ENCODE data around the gene CCL20.

CCL20 gene

GRCh38 chr2:227772932-227773331 is 40.7 kb upstream of the CCL20 start:
- Histone ChIP-seq H3K9me3 (no peaks in the 10 kb centered on the region; the same call in 1 of the 2 replicates), H3K4me1 (no peaks in the 10 kb centered on the region), H3K27me3 (no peaks in the 10 kb centered on the region), H3K36me3 (no peaks in the 10 kb centered on the region), H3K4me3 (ENCODE audit: low read depth, low read length) (no peak overlapping the region)
- TF ChIP-seq CTCF (IDR thresholded peaks at IDR 0.05; ENCODE audit: low read depth, low read length), result no peak
- no peak for DNase-seq

- Histone ChIP-seq H3K36me3 (no peaks in the 10 kb centered on the region), H3K9me3 (no peaks in the 10 kb centered on the region; the same call in 1 of the 2 replicates), H3K4me1 (no peaks in the 10 kb centered on the region), H3K27me3 (no peaks in the 10 kb centered on the region), H3K4me3 (ENCODE audit: low read depth, low read length) (no peak overlapping the region)
- DNase-seq, result no peak
- no peak for TF ChIP-seq CTCF (IDR thresholded peaks at IDR 0.05; ENCODE audit: low read depth, low read length)
Measured at GRCh38 chr2:227774011-227774624, 39.5 kb upstream of the CCL20 start.

GRCh38 chr2:227774895-227775842 is 38.5 kb upstream of the CCL20 start:
- no peak for DNase-seq
- Histone ChIP-seq H3K4me3 (ENCODE audit: low read depth, low read length) (no peak overlapping the region), H3K27me3 (no peaks in the 10 kb centered on the region), H3K9me3 (no peaks in the 10 kb centered on the region; the same call in 1 of the 2 replicates), H3K4me1 (no peaks in the 10 kb centered on the region), H3K36me3 (no peaks in the 10 kb centered on the region)
- no peak for TF ChIP-seq CTCF (IDR thresholded peaks at IDR 0.05; ENCODE audit: low read depth, low read length)

GRCh38 chr2:227780981-227781615 is 32.5 kb upstream of the CCL20 start:
- H3K4me1 ChIP-seq, result no peaks in the 10 kb centered on the region
- no peaks in the 10 kb centered on the region for H3K9me3 ChIP-seq
- no peak for TF ChIP-seq CTCF (IDR thresholded peaks at IDR 0.05; ENCODE audit: low read depth, low read length)
- no peak overlapping the region for H3K4me3 ChIP-seq (ENCODE audit: low read depth, low read length)
- no peaks in the 10 kb centered on the region for H3K36me3 ChIP-seq
- no peak for DNase-seq
- H3K27me3 ChIP-seq, result no peaks in the 10 kb centered on the region

GRCh38 chr2:227781841-227782240 is 31.8 kb upstream of the CCL20 start:
- H3K27me3 ChIP-seq, result no peaks in the 10 kb centered on the region
- DNase-seq, result no peak
- no peaks in the 10 kb centered on the region for H3K4me1 ChIP-seq

More at GRCh38 chr2:227781841-227782240, 31.8 kb upstream of the CCL20 start:
- TF ChIP-seq CTCF (IDR thresholded peaks at IDR 0.05; ENCODE audit: low read depth, low read length), result no peak
- no peaks in the 10 kb centered on the region for H3K9me3 ChIP-seq
- H3K36me3 ChIP-seq, result no peaks in the 10 kb centered on the region
- H3K4me3 ChIP-seq (ENCODE audit: low read depth, low read length), result no peak overlapping the region

Data from BE2C (cell line).